K562 (cell line): ENCODE results near the gene NINL. TPM values are rescaled to one million over a fixed set of nuclear protein-coding genes. Genes with fewer than 3 reads are reported as not detected.

ENCODE experiments used
- NRF1 ChIP-seq, 2 experiments: fragments of 450-650 bp; IDR thresholded peaks in 1 of 2; conservative IDR thresholded peaks in 1 of 2; 2 replicates each; pipeline ENCODE4 v1.6.1; 2014; ENCODE audit warnings: mild to moderate bottlenecking in 2 of 2
- RCOR1 ChIP-seq, 2 experiments: IDR thresholded peaks; 2 replicates each; pipeline ENCODE4 v1.6.1; 2012; ENCODE audit warnings: low read depth in 2 of 2, low read length in 2 of 2, borderline replicate concordance in 1 of 2, improper control_type of control experiment in 1 of 2
- SLC30A9 ChIP-seq: fragments of 250-450 bp; sonication (Bioruptor Pico); IDR thresholded peaks from 2 replicates; pipeline ENCODE4 v1.8.0; 2022; ENCODE audit warnings: mild to moderate bottlenecking, moderate library complexity
- STAT5A ChIP-seq: IDR thresholded peaks from 2 replicates; pipeline ENCODE4 v1.6.1; 2012; ENCODE audit warnings: low read length, inconsistent platforms, borderline replicate concordance
- ZC3H4 ChIP-seq: sonication (generic); formaldehyde crosslinking; IDR thresholded peaks from 2 replicates; pipeline ENCODE4 v1.9.0; 2021; ENCODE audit warnings: missing genetic modification reagents, borderline replicate concordance
- polyA plus RNA-seq, 8 experiments: library from polyadenylated mRNA; depleted of rRNA in 4 of 8; stranded (reverse) in 5 of 8; unstranded in 3 of 8; fragments of >200 nt; fragmentation: Nextera tagmentation in 2 of 8; fragmentation: Illumina TruSeq in 1 of 8; extraction: Ambion mirVana in 2 of 8; extraction: Trizol in 1 of 8; gene quantifications; 2 replicates each; pipeline versions ENCODE4 v1.2.1 to v1.2.3, GENCODE V29; 2011 to 2014; ENCODE audit warnings: inconsistent platforms in 1 of 8, missing spikeins in 1 of 8
- total RNA-seq, 7 experiments: library from RNA; depleted of rRNA in 6 of 7; stranded (reverse); fragments of >200 nt in 6 of 7; fragmentation: Illumina TruSeq in 2 of 7; extraction: Trizol in 2 of 7; gene quantifications; 2 replicates each; pipeline versions ENCODE4 v1.2.1 to v1.2.3, GENCODE V29; 2011 to 2021; ENCODE audit warnings: low replicate concordance in 1 of 7
- TF ChIP-seq, protein P1 (sequence below): fragments of 150-350 bp; IDR thresholded peaks from 2 replicates; pipeline ENCODE4 v1.6.1; 2014; ENCODE audit warnings: low read depth, mild to moderate bottlenecking, low read length, borderline replicate concordance
- TF ChIP-seq, protein P2 (sequence below): sonication (generic); formaldehyde crosslinking; IDR thresholded peaks from 2 replicates; pipeline ENCODE4 v1.8.1; 2022; ENCODE audit warnings: missing genetic modification reagents

The NINL gene
- total and polyA plus RNA-seq, 9 of the 15 experiments (the other 6 are each of a cell fraction or from before 2014, with no cell fraction given): 0.03 to 0.22 (median 0.05) TPM; not detected in 5

DNA sequence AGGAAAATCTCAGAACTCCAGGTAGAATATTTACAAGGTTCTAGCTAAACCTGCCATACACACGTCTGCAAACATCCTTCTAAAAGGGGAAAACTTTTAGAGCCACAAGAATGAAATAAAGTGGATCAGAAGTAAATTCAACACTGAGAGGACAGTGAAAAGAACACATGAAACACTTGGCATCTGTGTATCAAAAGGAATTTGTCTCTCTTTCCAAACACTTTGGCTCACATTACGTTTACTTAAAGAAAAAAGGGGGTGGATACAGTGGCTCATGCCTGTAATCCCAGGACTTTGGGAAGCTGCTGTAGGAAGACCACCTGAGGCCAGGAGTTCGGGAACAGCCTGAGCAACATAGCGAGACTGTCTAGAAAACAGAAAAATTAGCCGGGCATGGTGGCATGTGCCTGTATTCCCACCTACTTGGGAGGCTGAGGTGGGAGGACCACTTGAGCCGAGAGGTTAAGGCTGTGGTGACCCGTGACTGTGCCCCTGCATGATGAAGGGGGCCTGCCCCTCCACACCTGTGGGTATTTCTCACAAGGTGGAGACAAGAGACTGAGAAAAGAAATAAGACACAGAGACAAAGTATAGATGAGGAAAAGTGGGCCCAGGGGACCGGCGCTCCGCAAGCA is 35.4 kb downstream of the NINL start (continued):
- TF ChIP-seq, protein P1, sequence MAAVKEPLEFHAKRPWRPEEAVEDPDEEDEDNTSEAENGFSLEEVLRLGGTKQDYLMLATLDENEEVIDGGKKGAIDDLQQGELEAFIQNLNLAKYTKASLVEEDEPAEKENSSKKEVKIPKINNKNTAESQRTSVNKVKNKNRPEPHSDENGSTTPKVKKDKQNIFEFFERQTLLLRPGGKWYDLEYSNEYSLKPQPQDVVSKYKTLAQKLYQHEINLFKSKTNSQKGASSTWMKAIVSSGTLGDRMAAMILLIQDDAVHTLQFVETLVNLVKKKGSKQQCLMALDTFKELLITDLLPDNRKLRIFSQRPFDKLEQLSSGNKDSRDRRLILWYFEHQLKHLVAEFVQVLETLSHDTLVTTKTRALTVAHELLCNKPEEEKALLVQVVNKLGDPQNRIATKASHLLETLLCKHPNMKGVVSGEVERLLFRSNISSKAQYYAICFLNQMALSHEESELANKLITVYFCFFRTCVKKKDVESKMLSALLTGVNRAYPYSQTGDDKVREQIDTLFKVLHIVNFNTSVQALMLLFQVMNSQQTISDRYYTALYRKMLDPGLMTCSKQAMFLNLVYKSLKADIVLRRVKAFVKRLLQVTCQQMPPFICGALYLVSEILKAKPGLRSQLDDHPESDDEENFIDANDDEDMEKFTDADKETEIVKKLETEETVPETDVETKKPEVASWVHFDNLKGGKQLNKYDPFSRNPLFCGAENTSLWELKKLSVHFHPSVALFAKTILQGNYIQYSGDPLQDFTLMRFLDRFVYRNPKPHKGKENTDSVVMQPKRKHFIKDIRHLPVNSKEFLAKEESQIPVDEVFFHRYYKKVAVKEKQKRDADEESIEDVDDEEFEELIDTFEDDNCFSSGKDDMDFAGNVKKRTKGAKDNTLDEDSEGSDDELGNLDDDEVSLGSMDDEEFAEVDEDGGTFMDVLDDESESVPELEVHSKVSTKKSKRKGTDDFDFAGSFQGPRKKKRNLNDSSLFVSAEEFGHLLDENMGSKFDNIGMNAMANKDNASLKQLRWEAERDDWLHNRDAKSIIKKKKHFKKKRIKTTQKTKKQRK: no peak
- no peak for TF ChIP-seq ZC3H4 (CRISPR knock-in tag)
- TF ChIP-seq, protein P2, sequence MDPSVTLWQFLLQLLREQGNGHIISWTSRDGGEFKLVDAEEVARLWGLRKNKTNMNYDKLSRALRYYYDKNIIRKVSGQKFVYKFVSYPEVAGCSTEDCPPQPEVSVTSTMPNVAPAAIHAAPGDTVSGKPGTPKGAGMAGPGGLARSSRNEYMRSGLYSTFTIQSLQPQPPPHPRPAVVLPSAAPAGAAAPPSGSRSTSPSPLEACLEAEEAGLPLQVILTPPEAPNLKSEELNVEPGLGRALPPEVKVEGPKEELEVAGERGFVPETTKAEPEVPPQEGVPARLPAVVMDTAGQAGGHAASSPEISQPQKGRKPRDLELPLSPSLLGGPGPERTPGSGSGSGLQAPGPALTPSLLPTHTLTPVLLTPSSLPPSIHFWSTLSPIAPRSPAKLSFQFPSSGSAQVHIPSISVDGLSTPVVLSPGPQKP (CRISPR knock-in tag): no peak
- no peak for TF ChIP-seq SLC30A9
- no peak for TF ChIP-seq STAT5A
- TF ChIP-seq RCOR1 (IDR thresholded peaks at IDR 0.05; ENCODE audit: borderline replicate concordance in 1 of 2, low read depth in 2 of 2, low read length in 2 of 2): no peak
- no peak for TF ChIP-seq NRF1 (conservative IDR thresholded peaks at IDR 0.05 in 1 of 2, IDR thresholded peaks at IDR 0.05 in 1 of 2)
